ENCODE results near the gene STXBP5L.

DNA sequence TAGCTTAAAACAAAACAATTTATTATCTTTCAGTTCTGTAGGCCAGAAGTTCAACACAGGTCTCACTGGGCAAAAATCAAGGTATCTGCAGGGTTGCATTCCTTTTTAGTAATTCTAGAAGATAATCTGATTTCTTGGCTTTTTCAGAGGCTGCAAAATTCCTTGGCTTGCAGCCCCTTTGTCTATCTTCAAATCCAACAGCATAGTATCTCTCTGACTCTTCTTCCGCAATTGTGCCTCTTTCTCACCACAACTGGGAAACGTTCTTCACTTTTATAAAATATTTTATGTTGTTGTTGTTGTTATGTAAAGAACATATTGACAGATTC, 218.7 kb downstream of the STXBP5L start:
- no peak for TF ChIP-seq NFRKB (IDR thresholded peaks at IDR 0.05)
- no peak for TF ChIP-seq SP1 (IDR thresholded peaks at IDR 0.05)
- TF ChIP-seq FOXA1 (IDR thresholded peaks at IDR 0.05) = no peak
- TF ChIP-seq TARDBP (IDR thresholded peaks at IDR 0.05) = no peak
- TF ChIP-seq HDGF (IDR thresholded peaks at IDR 0.05; ENCODE audit: borderline replicate concordance) = no peak
- TF ChIP-seq ELF4 (IDR thresholded peaks at IDR 0.05) = no peak
- TF ChIP-seq FOXK2 (IDR thresholded peaks at IDR 0.05) = no peak
- TF ChIP-seq BHLHE40 (IDR thresholded peaks at IDR 0.05; ENCODE audit: borderline replicate concordance) = no peak
- TF ChIP-seq FOXM1 (IDR thresholded peaks at IDR 0.05; ENCODE audit: borderline replicate concordance) = no peak
- no peak for TF ChIP-seq ARNT (IDR thresholded peaks at IDR 0.05)
- TF ChIP-seq ZNF384 (IDR thresholded peaks at IDR 0.05) = no peak

All from HEK293T (cell line).